Measurements from ENCODE around the gene SEMA6C.

Gene SEMA6C

GRCh38 chr1:151156515-151156819 lies 10.0 kb upstream of the SEMA6C start, which contains the start of gene TNFAIP8L2:
TSS of gene TNFAIP8L2 (plus strand) at chr1:151156649. CDS start at chr1:151158698, 2,049 bp downstream.
- TF ChIP-seq, protein P1, sequence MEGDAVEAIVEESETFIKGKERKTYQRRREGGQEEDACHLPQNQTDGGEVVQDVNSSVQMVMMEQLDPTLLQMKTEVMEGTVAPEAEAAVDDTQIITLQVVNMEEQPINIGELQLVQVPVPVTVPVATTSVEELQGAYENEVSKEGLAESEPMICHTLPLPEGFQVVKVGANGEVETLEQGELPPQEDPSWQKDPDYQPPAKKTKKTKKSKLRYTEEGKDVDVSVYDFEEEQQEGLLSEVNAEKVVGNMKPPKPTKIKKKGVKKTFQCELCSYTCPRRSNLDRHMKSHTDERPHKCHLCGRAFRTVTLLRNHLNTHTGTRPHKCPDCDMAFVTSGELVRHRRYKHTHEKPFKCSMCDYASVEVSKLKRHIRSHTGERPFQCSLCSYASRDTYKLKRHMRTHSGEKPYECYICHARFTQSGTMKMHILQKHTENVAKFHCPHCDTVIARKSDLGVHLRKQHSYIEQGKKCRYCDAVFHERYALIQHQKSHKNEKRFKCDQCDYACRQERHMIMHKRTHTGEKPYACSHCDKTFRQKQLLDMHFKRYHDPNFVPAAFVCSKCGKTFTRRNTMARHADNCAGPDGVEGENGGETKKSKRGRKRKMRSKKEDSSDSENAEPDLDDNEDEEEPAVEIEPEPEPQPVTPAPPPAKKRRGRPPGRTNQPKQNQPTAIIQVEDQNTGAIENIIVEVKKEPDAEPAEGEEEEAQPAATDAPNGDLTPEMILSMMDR (IDR thresholded peaks at IDR 0.05; ENCODE audit: low read depth, low read length) = no peak
- H3K4me3 ChIP-seq (ENCODE audit: low read depth, low read length) = no peak within 1 kb of the TSS

DNA sequence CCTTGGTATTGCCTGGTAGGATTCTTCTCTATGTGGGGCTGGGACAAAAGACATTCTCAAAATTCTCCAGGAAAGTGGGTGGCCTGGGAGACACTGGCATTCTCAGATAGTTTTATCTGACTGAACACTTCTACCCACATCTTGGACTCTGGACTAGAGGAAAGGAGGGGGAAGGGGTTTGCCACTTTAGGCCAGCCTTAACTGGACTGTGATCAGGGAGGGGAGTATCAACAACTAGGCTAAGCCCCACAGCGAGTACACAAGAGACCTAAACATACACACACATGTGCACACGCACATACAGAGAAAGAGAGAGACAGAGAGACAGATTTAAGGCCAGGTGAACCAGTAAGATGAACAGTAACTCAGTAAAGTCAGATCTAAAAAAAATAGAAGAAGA lies 1.2 kb upstream of the SEMA6C start:
- TF ChIP-seq, protein P1 (IDR thresholded peaks at IDR 0.05; ENCODE audit: low read depth, low read length) = no peak
- no peak overlapping the region for H3K4me3 ChIP-seq (ENCODE audit: low read depth, low read length)

DNA sequence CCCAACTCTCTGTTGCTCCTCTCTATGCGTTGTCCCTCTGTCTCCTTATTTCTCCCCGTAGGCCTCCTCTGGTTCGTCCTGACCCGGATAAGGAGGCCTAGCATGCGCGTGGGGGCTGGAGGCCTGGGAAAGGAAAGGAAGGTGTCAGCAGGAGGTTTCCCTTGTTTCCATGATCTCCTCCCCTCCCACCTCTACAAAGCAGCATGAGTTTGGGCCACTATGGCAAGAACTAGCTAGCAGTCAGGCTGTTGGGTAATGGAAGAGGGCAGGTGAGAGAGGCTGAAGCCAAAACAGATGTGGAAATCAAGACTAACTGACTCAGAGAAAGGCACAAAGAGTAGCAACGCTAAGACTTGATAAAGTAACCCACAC lies 687 bp upstream of the SEMA6C start:
- TF ChIP-seq, protein P1 (IDR thresholded peaks at IDR 0.05; ENCODE audit: low read depth, low read length) = no peak
- peak overlapping the region; percentile 69 for H3K4me3 ChIP-seq (ENCODE audit: low read depth, low read length)

DNA sequence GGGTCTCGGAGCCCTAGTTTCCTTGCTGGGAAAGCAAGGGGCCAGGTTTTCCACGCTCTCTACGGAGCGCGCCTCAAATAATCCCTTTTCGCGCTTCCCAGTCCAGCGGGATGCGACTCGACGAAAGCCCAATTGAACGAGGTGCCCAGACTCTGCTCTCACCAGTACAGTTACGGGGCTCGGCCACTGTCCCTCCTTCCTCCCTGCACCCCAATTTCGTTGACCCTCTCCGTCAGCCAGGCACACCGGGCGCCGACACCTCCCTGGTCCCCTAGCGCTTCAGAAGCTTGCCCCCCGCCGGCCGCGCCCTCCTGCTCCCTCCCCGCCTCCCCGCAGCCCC lies 389 bp downstream of the SEMA6C start:
- TF ChIP-seq, protein P1 (IDR thresholded peaks at IDR 0.05; ENCODE audit: low read depth, low read length) = no peak
- peak overlapping the region; percentile 69 for H3K4me3 ChIP-seq (ENCODE audit: low read depth, low read length)

GRCh38 chr1:151145304-151146071 lies 943 bp downstream of the SEMA6C start:
- peak overlapping the region; percentile 69 for H3K4me3 ChIP-seq (ENCODE audit: low read depth, low read length)
- TF ChIP-seq, protein P1 (IDR thresholded peaks at IDR 0.05; ENCODE audit: low read depth, low read length) = no peak

DNA sequence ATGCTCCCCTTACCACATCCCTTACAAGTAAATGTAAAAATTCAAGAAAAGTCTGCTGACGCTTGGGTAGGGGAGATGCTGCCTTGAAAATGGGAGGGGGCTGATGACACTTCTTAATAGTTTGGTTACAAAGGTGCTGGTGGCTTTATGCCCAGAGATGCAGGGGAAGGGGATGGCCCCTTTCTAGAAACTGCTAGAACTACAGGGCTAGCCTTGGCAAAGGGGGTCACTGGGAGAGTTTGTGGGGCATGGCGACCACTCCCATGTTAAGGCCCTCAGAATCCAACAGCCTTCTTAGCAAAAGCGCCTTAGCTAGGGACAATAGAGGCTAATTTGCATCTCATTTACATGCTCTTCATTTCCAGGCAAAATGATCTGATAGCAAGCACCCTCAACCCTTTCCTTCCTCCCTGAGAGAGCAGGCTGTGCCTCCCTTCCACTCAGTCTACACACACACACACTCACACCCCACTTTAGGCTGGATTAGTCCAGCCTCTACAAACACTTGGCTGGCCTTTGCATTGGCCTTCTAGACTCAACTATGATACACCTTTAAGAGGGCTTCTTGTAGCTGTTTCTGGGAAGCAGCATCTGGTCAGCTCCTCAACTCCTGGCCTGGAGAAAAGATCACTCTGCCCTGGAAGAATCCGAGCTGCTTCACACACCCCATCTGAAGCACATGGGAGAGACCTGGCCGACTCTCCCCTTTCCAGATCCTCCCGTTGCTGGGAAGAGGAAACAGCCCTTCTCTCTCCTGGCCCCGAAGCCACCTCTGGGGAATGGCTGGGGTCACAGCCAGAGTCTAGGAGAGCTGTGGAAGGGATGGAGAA lies 1.7 kb downstream of the SEMA6C start:
- H3K4me3 ChIP-seq (ENCODE audit: low read depth, low read length) = no peak overlapping the region
- TF ChIP-seq, protein P1 (IDR thresholded peaks at IDR 0.05; ENCODE audit: low read depth, low read length) = no peak

DNA sequence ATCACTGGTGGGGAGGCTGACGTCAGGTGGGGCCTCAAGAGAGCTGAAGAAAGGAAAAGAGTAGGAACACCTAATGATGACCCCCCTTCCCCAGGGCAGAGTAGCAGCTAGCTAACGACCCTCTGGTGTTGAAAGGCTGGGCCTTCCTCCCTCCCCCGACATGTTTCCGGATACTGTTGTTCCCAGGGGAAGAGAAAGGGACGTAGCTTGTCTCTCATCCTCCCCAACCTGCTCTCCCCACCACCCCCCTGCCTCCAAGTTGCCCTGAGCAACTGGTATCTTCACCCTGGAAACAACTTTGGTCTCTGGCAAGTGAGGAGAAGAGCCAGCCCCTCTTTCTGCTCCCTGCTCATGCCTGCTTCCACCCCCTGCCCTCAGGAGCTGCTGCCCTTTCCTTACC lies 2.4 kb downstream of the SEMA6C start:
- no peak overlapping the region for H3K4me3 ChIP-seq (ENCODE audit: low read depth, low read length)
- TF ChIP-seq, protein P1 (IDR thresholded peaks at IDR 0.05; ENCODE audit: low read depth, low read length) = no peak
